Bronchial epithelial cell (primary cell): Measurements from ENCODE around the gene ZNF546. TPM values are rescaled to one million over a fixed set of nuclear protein-coding genes. Genes with fewer than 3 reads are reported as not detected.
A peak's percentile ranks its signal among the peaks of the same experiment; 100 is the strongest.
"Not testable (repeated sequence)": the region's sequence is repeated elsewhere in the genome, so short reads cannot be mapped to it uniquely, and the experiment has no call there.

Source experiments
- DNase-seq: peaks from one replicate; pipeline ENCODE4 v3.0.0-alpha.2; 2010; ENCODE audit warnings: low read depth
- FAIRE-seq: peaks from 2 replicates; lab custom pipeline; 2011; peaks lifted over from hg19 to GRCh38; lab: Jason Lieb, UNC
- H3K27me3 ChIP-seq: 2 replicates; pipeline ENCODE4 v1.5.1; 2011; ENCODE audit warnings: low read length; ENCODE audit not compliant: control insufficient read depth, insufficient read depth
- H3K36me3 ChIP-seq: 2 replicates; pipeline ENCODE4 v1.5.1; 2011; ENCODE audit warnings: low read length; ENCODE audit not compliant: control insufficient read depth, insufficient read depth
- H3K4me3 ChIP-seq: 2 replicates; pipeline ENCODE4 v1.5.1; 2011; ENCODE audit warnings: mild to moderate bottlenecking, low read depth, low read length, control low read depth
- total RNA-seq: library from RNA; depleted of rRNA; stranded (reverse); fragments of >200 nt; gene quantifications from 2 replicates; pipeline ENCODE4 v1.2.1, GENCODE V29; 2014
- TF ChIP-seq, protein P1 (sequence below): IDR thresholded peaks from 2 replicates; pipeline ENCODE4 v1.5.1; 2011; ENCODE audit warnings: mild to moderate bottlenecking, moderate library complexity, low read length, control low read depth, inconsistent platforms; ENCODE audit not compliant: insufficient read depth, severe bottlenecking

Gene ZNF546
- total RNA-seq, 1 donor from 2014 or later, result 2.4 TPM

DNA sequence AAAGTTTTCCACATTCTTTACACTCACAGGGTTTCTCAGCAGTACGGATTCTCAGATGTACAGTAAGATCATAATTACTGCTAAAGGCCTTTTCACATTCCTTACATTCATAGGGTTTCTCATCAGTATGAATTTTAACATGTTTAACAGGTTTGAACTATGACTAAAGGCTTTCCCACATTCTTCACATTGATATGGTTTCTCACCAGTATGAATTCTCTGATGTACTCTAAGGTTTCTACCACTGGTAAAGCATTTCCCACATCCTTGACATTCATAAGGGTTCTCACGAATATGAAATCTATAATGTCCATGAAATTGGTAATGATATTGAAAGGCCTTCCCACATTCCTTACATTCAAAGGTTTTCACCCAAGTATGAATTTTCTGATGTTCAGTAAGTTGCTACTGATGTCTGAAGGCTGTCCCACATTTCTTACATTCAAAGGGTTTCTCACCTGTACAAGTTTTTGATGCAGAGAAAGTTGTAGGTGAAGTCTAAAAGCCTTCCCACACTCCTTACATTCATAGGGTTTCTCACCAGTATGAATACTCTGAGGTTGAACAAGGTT, 37.2 kb downstream of the ZNF546 start:
- FAIRE-seq, result no peak

DNA sequence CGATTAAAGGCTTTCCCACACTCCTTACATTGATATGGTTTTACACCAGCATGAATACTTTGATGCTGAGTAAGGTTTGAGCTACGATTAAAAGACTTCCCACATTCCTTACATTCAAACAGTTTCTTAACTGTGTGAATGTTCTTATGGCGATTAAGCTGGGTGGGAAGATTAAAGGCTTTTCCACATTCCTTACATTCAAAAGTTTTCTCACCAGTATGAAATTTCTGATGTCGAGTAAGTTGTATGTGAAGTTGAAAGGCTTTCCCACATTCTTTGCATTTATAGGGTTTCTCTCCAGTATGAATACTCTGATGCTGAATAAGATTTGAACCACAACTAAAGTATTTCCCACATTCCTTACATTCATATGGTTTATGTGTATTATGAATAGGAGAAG, 39.1 kb downstream of the ZNF546 start:
- TF ChIP-seq, protein P1, sequence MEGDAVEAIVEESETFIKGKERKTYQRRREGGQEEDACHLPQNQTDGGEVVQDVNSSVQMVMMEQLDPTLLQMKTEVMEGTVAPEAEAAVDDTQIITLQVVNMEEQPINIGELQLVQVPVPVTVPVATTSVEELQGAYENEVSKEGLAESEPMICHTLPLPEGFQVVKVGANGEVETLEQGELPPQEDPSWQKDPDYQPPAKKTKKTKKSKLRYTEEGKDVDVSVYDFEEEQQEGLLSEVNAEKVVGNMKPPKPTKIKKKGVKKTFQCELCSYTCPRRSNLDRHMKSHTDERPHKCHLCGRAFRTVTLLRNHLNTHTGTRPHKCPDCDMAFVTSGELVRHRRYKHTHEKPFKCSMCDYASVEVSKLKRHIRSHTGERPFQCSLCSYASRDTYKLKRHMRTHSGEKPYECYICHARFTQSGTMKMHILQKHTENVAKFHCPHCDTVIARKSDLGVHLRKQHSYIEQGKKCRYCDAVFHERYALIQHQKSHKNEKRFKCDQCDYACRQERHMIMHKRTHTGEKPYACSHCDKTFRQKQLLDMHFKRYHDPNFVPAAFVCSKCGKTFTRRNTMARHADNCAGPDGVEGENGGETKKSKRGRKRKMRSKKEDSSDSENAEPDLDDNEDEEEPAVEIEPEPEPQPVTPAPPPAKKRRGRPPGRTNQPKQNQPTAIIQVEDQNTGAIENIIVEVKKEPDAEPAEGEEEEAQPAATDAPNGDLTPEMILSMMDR, result no peak
- no peaks in the 10 kb centered on the region for H3K27me3 ChIP-seq
- FAIRE-seq (no peak), DNase-seq (no peak)
- no peak overlapping the region for H3K4me3 ChIP-seq
- H3K36me3 ChIP-seq, result no peaks in the 10 kb centered on the region

More for the DNA sequence above, 37.2 kb downstream of the ZNF546 start:
- Histone ChIP-seq H3K36me3 (no peaks in the 10 kb centered on the region), H3K27me3 (no peaks in the 10 kb centered on the region), H3K4me3 (no peak overlapping the region)
- DNase-seq, result no peak
- TF ChIP-seq, protein P1, result no peak

DNA sequence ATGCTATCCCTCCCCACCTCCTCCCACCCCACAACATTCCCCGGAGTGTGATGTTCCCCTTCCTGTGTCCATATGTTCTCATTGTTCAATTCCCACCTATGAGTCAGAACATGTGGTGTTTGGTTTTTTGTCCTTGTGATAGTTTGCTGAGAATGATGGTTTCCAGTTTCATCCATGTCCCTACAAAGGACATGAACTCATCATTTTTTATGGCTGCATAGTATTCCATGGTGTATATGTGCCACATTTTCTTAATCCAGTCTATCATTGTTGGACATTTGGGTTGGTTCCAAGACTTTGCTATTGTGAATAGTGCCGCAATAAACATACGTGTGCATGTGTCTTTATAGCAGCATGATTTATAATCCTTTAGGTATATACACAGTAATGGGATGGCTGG, 41.2 kb downstream of the ZNF546 start:
- H3K4me3 ChIP-seq, H3K36me3 ChIP-seq, H3K27me3 ChIP-seq, FAIRE-seq, DNase-seq: not testable (repeated sequence)

DNA sequence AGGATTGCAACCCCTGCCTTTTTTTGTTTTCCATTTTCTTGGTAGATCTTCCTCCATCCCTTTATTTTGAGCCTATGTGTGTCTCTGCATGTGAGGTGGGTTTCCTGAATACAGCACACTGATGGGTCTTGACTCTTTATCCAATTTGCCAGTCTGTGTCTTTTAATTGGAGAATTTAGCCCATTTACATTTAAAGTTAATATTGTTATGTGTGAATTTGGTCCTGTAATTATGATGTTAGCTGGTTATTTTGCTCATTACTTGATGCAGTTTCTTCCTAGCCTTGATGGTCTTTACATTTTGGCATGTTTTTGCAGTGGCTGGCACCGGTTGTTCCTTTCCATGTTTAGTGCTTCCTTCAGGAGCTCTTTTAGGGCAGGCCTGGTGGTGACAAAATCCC, 44.9 kb downstream of the ZNF546 start:
- H3K27me3 ChIP-seq, H3K36me3 ChIP-seq, DNase-seq, H3K4me3 ChIP-seq, FAIRE-seq: not testable (repeated sequence)

DNA sequence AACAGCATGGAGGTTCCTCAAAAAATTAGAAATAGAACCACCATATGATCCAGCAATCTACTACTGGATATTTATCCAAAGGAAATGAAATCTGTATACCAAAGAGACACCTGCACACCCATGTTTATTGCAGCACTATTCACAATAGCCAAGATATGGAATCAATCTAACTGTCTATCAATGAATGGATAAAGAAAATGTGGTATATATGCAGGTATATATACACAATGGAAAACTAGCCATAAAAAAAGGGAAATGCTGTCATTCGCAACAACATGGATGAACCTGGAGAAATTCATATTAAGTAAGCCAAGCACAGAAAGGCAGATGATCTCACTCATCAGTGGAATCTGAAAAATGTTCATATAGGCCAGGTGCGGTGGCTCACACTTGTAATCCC, 56.6 kb downstream of the ZNF546 start:
- FAIRE-seq (no peak), DNase-seq (no peak)
- H3K4me3 ChIP-seq, result no peak overlapping the region
- TF ChIP-seq, protein P1, result no peak
- no peaks in the 10 kb centered on the region for H3K27me3 ChIP-seq
- H3K36me3 ChIP-seq, result no peaks in the 10 kb centered on the region

DNA sequence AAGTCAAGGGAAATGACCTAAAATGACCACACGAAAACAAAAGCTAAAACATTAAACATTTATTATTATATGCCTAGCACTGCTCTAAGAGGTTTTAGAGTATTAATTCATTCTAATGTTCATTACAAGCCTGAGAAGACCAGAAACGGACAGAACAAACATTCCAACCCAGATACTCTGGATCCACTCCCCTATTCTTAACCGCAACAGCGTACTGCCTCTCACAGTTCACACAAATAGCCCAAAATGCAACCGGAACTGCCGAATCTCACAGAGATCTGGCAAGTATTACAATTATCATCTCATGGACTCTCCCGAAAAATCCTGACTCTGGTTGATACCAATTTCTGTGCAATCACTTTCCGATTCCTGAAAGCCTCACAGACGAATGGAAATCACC, 57.8 kb downstream of the ZNF546 start:
- Histone ChIP-seq H3K4me3 (no peak overlapping the region), H3K27me3 (no peaks in the 10 kb centered on the region), H3K36me3 (no peaks in the 10 kb centered on the region)
- TF ChIP-seq, protein P1, result no peak
- DNase-seq (no peak), FAIRE-seq (no peak)

DNA sequence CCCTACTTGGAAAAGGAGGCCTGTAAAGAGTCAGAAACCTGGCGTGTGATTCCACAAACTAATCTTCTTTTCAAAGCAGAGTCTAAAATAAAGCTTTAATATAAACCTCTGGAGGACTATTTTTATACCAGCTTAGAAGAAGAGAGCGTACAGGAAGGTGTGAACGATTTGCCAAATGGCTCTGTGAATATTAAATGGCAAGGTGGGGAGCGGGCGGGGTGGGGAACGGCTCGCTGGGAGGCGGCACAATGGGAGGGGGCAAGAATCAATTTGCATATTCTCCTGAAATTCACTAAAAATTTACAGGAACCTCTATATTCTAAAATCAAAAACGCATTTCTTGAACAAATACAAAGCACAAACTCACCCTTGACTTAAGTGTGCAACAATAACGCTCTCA, 58.2 kb downstream of the ZNF546 start:
- DNase-seq, result no peak
- TF ChIP-seq, protein P1, result no peak
- Histone ChIP-seq H3K27me3 (no peaks in the 10 kb centered on the region), H3K36me3 (no peaks in the 10 kb centered on the region), H3K4me3 (peak overlapping the region; percentile 69)
- no peak for FAIRE-seq
